Retinal pigment epithelial cell (primary cell): Measurements from ENCODE around the gene ALPL.

Source experiments
- DNase-seq: peaks from one replicate; pipeline ENCODE4 v3.0.0-alpha.2; 2010; ENCODE audit warnings: low read depth
- H3K4me3 ChIP-seq: 2 replicates; pipeline ENCODE4 v1.5.1; 2011; ENCODE audit warnings: mild to moderate bottlenecking, low read length, control low read depth, moderate library complexity
- TF ChIP-seq, protein P1 (sequence below): conservative IDR thresholded peaks from 2 replicates; pipeline ENCODE4 v1.5.1; 2011; ENCODE audit warnings: low read depth, low read length, control low read depth, inconsistent platforms

The ALPL gene

DNA sequence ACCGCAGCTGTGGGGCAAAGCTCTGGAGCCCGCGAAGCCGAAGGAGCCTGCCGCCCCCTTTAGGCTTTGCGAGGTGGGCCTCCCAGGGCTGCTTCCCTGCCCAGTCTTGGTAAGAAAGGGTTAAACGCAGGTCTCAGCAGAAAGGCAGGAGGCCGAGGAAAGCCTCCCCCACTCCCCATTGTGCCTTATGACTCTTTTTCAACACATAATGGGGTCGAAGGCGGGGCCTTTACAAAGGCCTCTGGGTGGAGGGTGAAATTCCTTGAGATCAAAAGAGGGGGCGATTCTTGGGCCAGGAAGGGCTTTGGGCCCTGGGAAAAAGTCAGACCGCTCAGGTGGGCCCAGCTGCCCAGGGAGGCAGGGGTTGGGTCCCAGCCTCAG is 880 bp downstream of the ALPL start:
- no peak overlapping the region for H3K4me3 ChIP-seq
- TF ChIP-seq, protein P1, sequence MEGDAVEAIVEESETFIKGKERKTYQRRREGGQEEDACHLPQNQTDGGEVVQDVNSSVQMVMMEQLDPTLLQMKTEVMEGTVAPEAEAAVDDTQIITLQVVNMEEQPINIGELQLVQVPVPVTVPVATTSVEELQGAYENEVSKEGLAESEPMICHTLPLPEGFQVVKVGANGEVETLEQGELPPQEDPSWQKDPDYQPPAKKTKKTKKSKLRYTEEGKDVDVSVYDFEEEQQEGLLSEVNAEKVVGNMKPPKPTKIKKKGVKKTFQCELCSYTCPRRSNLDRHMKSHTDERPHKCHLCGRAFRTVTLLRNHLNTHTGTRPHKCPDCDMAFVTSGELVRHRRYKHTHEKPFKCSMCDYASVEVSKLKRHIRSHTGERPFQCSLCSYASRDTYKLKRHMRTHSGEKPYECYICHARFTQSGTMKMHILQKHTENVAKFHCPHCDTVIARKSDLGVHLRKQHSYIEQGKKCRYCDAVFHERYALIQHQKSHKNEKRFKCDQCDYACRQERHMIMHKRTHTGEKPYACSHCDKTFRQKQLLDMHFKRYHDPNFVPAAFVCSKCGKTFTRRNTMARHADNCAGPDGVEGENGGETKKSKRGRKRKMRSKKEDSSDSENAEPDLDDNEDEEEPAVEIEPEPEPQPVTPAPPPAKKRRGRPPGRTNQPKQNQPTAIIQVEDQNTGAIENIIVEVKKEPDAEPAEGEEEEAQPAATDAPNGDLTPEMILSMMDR = no peak
- DNase-seq = no peak

DNA sequence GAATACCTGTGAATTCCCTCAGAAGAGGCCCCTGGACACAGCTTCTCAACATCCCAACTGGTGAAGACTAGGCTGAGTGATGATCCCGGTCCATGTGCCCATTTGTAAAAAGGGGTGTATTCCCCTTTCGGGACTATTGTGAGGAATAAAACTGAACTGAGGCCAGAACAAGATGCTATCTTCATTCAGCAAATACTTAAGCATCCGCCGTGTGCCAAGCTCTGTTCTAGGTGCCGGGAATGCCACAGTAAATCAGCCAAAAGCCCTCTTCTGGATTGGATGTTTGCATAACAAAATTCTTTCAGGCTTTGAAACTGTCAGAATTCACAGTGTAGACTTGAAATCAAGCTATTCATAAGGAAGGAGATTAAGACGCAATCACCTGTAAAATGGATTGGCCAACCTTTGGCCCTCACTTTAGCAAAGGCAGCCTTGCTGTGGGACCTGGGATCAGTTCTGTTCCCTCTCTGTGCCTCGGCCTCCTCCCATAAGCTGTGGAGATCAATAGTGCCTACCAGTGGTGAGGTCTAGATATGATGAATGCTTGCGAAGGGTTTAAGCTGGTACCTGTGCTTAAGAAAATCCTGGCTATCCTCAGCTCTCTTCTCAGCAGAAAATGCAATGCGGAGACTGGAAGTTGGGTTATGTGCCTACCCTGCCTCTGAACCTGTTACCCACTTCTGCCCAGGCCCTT is 1.8 kb downstream of the ALPL start:
- TF ChIP-seq, protein P1 = peak; percentile 25
- DNase-seq = no peak
- no peak overlapping the region for H3K4me3 ChIP-seq

DNA sequence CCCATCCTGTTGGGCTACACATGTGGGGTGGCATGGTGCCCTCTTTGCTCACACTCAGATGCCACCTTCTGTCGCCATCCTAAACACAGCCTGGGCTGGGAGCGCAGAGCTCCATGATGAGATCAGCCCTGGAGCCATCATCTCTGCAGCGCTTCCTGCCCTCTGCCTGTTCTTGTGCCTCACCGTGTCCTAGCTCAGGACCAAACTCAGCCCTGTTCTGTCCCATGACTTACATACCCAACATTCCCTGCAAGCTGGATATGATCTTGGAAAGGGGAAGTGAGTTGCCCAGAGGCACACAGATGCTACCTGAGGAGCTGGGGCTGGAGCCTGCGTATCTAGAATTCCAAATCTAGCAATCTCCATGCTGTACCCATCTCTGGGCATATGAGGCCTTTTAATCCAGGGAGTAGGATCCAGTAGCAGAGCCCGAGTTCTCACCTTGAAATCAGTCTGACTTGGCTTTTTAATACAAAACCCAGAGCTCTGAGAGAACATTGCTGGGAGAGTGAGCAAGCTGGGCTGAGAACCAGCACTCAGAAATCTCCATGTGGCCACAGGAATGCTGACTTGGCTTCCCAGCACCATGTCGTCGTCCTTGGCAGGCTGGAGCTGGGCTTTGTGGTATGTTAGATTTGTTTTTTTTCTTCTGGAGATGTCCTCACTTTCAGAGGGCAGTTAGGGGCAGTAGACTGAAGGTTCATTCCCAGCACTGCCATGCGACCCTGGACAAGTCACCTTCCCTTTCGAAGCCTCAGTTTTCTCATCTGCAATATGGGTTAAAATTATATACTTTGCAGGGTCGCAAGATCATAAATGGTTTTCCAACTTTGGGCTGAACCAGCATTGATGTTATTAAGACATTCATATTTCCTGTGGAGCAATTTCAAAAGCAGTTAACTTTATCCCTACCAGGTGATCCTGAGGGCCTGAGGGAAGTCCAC is 2.6 kb downstream of the ALPL start:
- H3K4me3 ChIP-seq = no peak overlapping the region
- TF ChIP-seq, protein P1 = no peak
- DNase-seq = peak; percentile 69

DNA sequence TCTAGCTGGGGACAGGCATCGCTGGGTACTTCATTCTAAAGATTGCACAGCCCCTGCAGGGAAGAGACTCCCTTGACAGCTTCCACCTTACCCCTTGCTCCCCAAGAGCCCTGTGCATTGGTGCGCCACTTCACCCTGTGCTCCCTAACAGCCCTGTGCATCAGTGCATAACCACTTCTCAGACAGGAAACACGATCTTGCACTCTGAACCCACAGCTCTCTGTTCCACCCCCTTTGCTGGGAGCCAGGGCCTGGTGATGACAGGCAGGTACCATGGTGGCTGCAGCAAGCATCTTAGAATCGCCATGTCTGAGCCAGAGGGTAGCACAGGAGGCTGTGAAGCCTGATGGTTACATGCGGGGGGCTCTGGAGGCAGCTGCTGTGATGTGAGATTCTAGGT is 5.0 kb downstream of the ALPL start:
- no peak overlapping the region for H3K4me3 ChIP-seq
- DNase-seq = no peak
- TF ChIP-seq, protein P1 = no peak

DNA sequence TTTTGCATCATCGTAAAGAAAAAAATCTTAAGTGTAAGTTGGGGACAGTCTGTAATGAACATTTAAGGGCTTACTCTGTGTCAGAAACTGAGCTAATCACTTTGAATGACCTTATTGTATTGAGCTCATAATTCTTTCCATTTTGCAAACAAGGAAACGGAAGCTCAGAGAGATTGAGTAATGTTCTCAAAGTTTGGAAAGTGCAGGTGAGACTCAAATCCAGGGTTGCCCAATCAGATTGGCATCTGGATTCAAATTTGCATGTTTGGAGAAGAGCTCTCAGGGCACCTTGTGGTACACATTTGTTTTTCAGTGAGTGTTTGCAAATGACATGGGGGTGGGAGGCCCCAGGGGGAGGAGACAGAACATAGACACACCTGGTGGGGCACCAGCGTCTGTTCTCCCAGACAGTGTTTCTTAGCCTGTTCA is 8.0 kb downstream of the ALPL start:
- H3K4me3 ChIP-seq = no peak overlapping the region
- TF ChIP-seq, protein P1 = no peak
- no peak for DNase-seq

DNA sequence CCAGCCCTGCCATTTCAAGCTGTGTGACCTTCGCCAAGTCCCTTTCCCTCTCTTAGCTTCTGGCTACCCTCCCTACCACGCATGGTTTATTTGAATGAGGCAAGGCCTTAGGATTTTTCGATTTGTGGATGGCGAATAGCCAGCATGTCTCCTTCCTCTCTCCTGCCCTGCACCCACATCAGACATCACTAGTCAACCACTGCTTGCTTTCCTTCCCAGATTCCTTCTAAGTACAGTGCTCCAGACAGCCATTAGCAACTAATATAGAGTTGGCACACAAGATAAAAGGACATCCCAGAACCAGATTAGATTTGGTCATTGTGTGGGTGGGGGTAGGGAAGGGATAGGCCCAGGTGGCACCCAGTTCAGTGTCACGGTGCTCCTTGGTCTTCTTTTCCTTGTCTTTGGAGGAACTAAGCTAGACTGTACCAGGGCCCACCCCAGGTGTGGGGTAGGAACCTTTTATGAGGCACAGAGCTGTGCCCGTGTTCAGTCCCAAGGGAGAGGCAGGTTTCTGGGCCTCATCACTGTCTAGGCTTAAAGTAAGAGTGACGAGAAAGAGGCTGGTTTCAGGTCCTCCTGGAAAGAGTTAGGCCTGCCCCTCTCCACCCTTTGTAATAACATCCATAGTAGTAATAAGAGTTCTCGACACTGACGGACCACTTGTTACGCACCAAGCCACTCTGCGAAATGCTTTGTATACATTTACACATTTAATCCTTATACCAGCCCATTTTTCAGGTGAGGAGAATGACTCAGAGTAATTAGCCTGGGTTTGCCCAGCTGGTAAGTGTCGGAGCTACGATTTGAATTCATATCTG is 8.6 kb downstream of the ALPL start:
- no peak for DNase-seq
- TF ChIP-seq, protein P1 = no peak
- no peak overlapping the region for H3K4me3 ChIP-seq
